Loucy (cell line): ENCODE results near the gene MAGEH1.
"Not testable (repeated sequence)": the region's sequence is repeated elsewhere in the genome, so short reads cannot be mapped to it uniquely, and the experiment has no call there.

Experiments used
- CTCF ChIP-seq: fragments of 200-600 bp; sonication (generic); conservative IDR thresholded peaks from 2 replicates; pipeline ENCODE4 v1.5.1; 2014; ENCODE audit warnings: mild to moderate bottlenecking, antibody characterized with exemption, low read length
- EZH2phosphoT487 ChIP-seq: fragments of 200-600 bp; IDR thresholded peaks from 2 replicates; pipeline ENCODE4 v1.6.1; 2018; ENCODE audit warnings: antibody characterized with exemption, mild to moderate bottlenecking, moderate library complexity, borderline replicate concordance

GRCh38 chrX:55464050-55464449 is 12.1 kb downstream of the MAGEH1 start:
- TF ChIP-seq CTCF, EZH2phosphoT487: not testable (repeated sequence)
